Spleen (tissue), 11 donors: ENCODE measurements around the gene HMGB2. TPM values are rescaled to one million over a fixed set of nuclear protein-coding genes. Genes with fewer than 3 reads are reported as not detected.

Experiments used
- DNase-seq: peaks from one replicate; pipeline ENCODE4 v3.0.0-alpha.2; 2020
- H3K27ac ChIP-seq, 8 donors: fragments of 200-600 bp; sonication (generic) in 7 of 8; 1 replicate in 4 of 8; 2 replicates in 4 of 8; pipeline versions ENCODE4 v1.5.0 to v1.8.0; 2016 to 2021; ENCODE audit warnings: inconsistent platforms in 4 of 8, mild to moderate bottlenecking in 4 of 8, moderate library complexity in 1 of 8
- H3K27me3 ChIP-seq, 7 donors: fragments of 200-600 bp; sonication (generic) in 6 of 7; replicated peaks in 1 of 7; 1 replicate in 4 of 7; 2 replicates in 3 of 7; pipeline versions ENCODE4 v1.5.0 to v1.8.0; 2016 to 2021; ENCODE audit warnings: inconsistent platforms in 3 of 7, mild to moderate bottlenecking in 1 of 7
- H3K36me3 ChIP-seq, 6 donors: fragments of 200-600 bp; sonication (generic) in 5 of 6; 1 replicate in 4 of 6; 2 replicates in 2 of 6; pipeline versions ENCODE4 v1.5.0 to v1.8.0; 2016 to 2021; ENCODE audit warnings: inconsistent platforms in 2 of 6
- H3K4me1 ChIP-seq, 6 donors: fragments of 200-600 bp; sonication (generic) in 5 of 6; 1 replicate in 3 of 6; 2 replicates in 3 of 6; pipeline versions ENCODE4 v1.5.0 to v1.8.0; 2016 to 2021; ENCODE audit warnings: inconsistent platforms in 3 of 6
- H3K4me3 ChIP-seq, 8 donors: fragments of 200-600 bp; sonication (generic) in 7 of 8; 1 replicate in 4 of 8; 2 replicates in 4 of 8; pipeline versions ENCODE4 v1.5.0 to v1.8.0; 2016 to 2021; ENCODE audit warnings: inconsistent platforms in 4 of 8, mild to moderate bottlenecking in 4 of 8, moderate library complexity in 2 of 8
- H3K9me3 ChIP-seq, 8 donors: fragments of 200-600 bp; sonication (generic) in 7 of 8; 1 replicate in 4 of 8; 2 replicates in 4 of 8; pipeline versions ENCODE4 v1.5.0 to v1.8.0; 2016 to 2021; ENCODE audit warnings: inconsistent platforms in 4 of 8
- CTCF ChIP-seq, 11 experiments: fragments of 200-600 bp in 7 of 11; fragments of 450-650 bp in 4 of 11; sonication (generic) in 4 of 11; IDR thresholded peaks in 8 of 11; conservative IDR thresholded peaks in 3 of 11; 1 replicate in 7 of 11; 2 replicates in 4 of 11; pipeline versions ENCODE4 v1.4.0 to v1.8.0; 2016 to 2021; ENCODE audit warnings: antibody characterized with exemption in 11 of 11, inconsistent platforms in 4 of 11, mild to moderate bottlenecking in 1 of 11
- POLR2A ChIP-seq, 3 donors: fragments of 450-650 bp; IDR thresholded peaks; one replicate each; pipeline ENCODE4 v1.5.1; 2017; ENCODE audit warnings: antibody characterized with exemption in 3 of 3, mild to moderate bottlenecking in 1 of 3
- POLR2AphosphoS5 ChIP-seq, 3 donors: sonication (generic); formaldehyde crosslinking; IDR thresholded peaks; one replicate each; pipeline ENCODE4 v1.5.1; 2017; ENCODE audit warnings: antibody characterized with exemption in 3 of 3
- WGBS, 5 donors: extraction: QIAGEN DNeasy Blood & Tissue Kit in 3 of 5; methylation state at CpG; one replicate each; pipeline versions ENCODE4 v1.1.5 to v1.1.7; 2013 to 2018; 5-methylcytosine and 5-hydroxymethylcytosine counted together
- intact Hi-C: fragments of 100-400 bp; cut with DNase I; formaldehyde crosslinking; loops from one replicate; pipeline ENCODE4 v1.15.0; 2023; ENCODE audit warnings: low total_unique reads
- polyA plus RNA-seq, 3 donors: library from polyadenylated mRNA; stranded (reverse); fragments of 200-250 nt; gene quantifications; one replicate each; pipeline ENCODE4 v1.2.1, GENCODE V29; 2013
- total RNA-seq, 7 donors: library from RNA; depleted of rRNA in 3 of 7; stranded (reverse); fragments of >200 nt in 3 of 7; fragmentation: NEBNext Ultra II Directional in 4 of 7; extraction: Animal tissue kit (Norgen Biotek cat#: 25700) in 4 of 7; gene quantifications; one replicate each; pipeline versions ENCODE4 v1.1.0 to v1.2.1, GENCODE V29; 2016 to 2021
- donor health status: healthy with polysubstance abuse.
- donor health status: DM: no; HTN: no; CAD: no; lungs with moderate emphysema.
- donor health status: DM: no; HTN: no; CAD: no.
- donor health status: Bipolar disorder and iron deficiency.
- donor health status: healthy.
- donor health status: DM: no; HTN: no; CAD: no.
- donor health status: DM: yes; HTN: yes; CAD: no.

Gene HMGB2
- total and polyA plus RNA-seq, 10 donors: 78.2 to 421 (median 128) TPM

DNA sequence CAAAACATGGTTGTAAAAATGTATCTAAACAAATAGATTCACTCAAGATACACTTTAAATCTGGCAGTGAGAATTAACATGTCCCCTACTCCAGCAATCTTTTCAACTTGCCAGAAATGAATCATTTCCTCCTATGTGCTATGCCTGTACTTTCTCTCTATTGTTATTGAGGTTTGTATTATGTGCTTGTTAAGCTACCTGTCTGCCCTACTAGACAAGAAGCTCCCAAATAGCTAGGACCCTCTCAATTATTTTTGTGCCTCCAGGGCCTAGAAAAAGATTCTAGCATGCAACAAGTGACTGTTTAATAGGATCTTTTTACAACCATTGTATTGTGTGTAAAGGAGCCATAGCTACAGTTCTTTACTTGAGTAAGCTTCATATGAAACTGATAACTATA lies 33.1 kb upstream of the HMGB2 start:
- Histone ChIP-seq H3K36me3 (no peaks in the 10 kb centered on the region), H3K4me3 (no peak overlapping the region), H3K4me1 (peaks cover 0 to 34% (median 21%) of the 10 kb centered on the region in 6 donors), H3K9me3 (no peaks in the 10 kb centered on the region), H3K27me3 (peaks cover 0 to 1% (median 0%) of the 10 kb centered on the region in 7 donors), H3K27ac (peak overlapping the region in 2 of 8 donors; percentile 16 to 24)
- TF ChIP-seq POLR2A (IDR thresholded peaks at IDR 0.05) (no peak), POLR2AphosphoS5 (IDR thresholded peaks at IDR 0.05) (no peak), CTCF (IDR thresholded peaks at IDR 0.05 in 8 of 11, conservative IDR thresholded peaks at IDR 0.05 in 3 of 11) (no peak)
- intact Hi-C loops: no loop called here
- no peak for DNase-seq

- no peak for DNase-seq
- Histone ChIP-seq H3K4me1 (peaks cover 0 to 25% (median 19%) of the 10 kb centered on the region in 6 donors), H3K4me3 (no peak overlapping the region), H3K27me3 (no peaks in the 10 kb centered on the region), H3K36me3 (no peaks in the 10 kb centered on the region), H3K9me3 (no peaks in the 10 kb centered on the region), H3K27ac (no peak overlapping the region)
- 19 to 31% (median 26%) methylated on average over 2 of the region's 2 CpGs for WGBS, 5 donors
- intact Hi-C loops: no loop called here
- TF ChIP-seq POLR2A (IDR thresholded peaks at IDR 0.05) (no peak), CTCF (IDR thresholded peaks at IDR 0.05 in 8 of 11, conservative IDR thresholded peaks at IDR 0.05 in 3 of 11) (no peak), POLR2AphosphoS5 (IDR thresholded peaks at IDR 0.05) (no peak)
Measured at GRCh38 chr4:173365359-173365996, 31.3 kb upstream of the HMGB2 start.

- H3K27me3 ChIP-seq: no peaks in the 10 kb centered on the region
- intact Hi-C loops: no loop called here
- H3K36me3 ChIP-seq: no peaks in the 10 kb centered on the region
- no peak overlapping the region for H3K27ac ChIP-seq
- no peak overlapping the region for H3K4me3 ChIP-seq
- no peak for DNase-seq
- H3K9me3 ChIP-seq: no peaks in the 10 kb centered on the region
- TF ChIP-seq POLR2A (IDR thresholded peaks at IDR 0.05): no peak
- TF ChIP-seq POLR2AphosphoS5 (IDR thresholded peaks at IDR 0.05): no peak
- WGBS, 5 donors: 91 to 98% (median 96%) methylated on average over 3 of the region's 3 CpGs
- H3K4me1 ChIP-seq: peaks cover 0 to 7% (median 4%) of the 10 kb centered on the region in 6 donors
Measured at GRCh38 chr4:173362666-173363065, 28.5 kb upstream of the HMGB2 start.

- no peaks in the 10 kb centered on the region for H3K9me3 ChIP-seq
- H3K27me3 ChIP-seq: no peaks in the 10 kb centered on the region
- H3K27ac ChIP-seq: no peak overlapping the region
- H3K36me3 ChIP-seq: no peaks in the 10 kb centered on the region
- 58 to 70% (median 64%) methylated on average over 5 of the region's 5 CpGs for WGBS, 5 donors
- no peak overlapping the region for H3K4me3 ChIP-seq
- DNase-seq: no peak
- TF ChIP-seq CTCF (IDR thresholded peaks at IDR 0.05 in 8 of 11, conservative IDR thresholded peaks at IDR 0.05 in 3 of 11): no peak
- no peak for TF ChIP-seq POLR2A (IDR thresholded peaks at IDR 0.05)
- TF ChIP-seq POLR2AphosphoS5 (IDR thresholded peaks at IDR 0.05): no peak
- intact Hi-C loops: no loop called here
- H3K4me1 ChIP-seq: peaks cover 0 to 3% (median 0%) of the 10 kb centered on the region in 6 donors
Measured at GRCh38 chr4:173360587-173361221, 26.5 kb upstream of the HMGB2 start.
